Measurements from ENCODE around the gene LTBP1. TPM values are rescaled to one million over a fixed set of nuclear protein-coding genes. Genes with fewer than 3 reads are reported as not detected.
A peak's percentile ranks its signal among the peaks of the same experiment; 100 is the strongest.

The LTBP1 gene
- total RNA-seq, 1 experiment from 2014 or later, result 28.5 TPM

GRCh38 chr2:32941944-32942690 is 4.6 kb upstream of the LTBP1 start:
- Histone ChIP-seq H3K56ac (ENCODE audit: insufficient read length, low read depth, low read length) (no peak overlapping the region), H4K8ac (replicated peaks; ENCODE audit: insufficient read length, low read depth, low read length) (no peak overlapping the region), H3K4me2 (ENCODE audit: insufficient read depth, insufficient read length, low read length) (no peak overlapping the region), H3K9ac (ENCODE audit: extremely low read depth, insufficient read length, low read length) (no peak overlapping the region), H3K79me1 (ENCODE audit: insufficient read depth, low read depth, low read length, poor library complexity, severe bottlenecking) (no peaks in the 10 kb centered on the region), H3T11ph (ENCODE audit: low read length) (no peak overlapping the region), H2AK5ac (ENCODE audit: insufficient read length, low read length) (no peak overlapping the region), H4K91ac (ENCODE audit: insufficient read length, low read depth, low read length) (no peak overlapping the region), H4K20me1 (ENCODE audit: control insufficient read depth, insufficient read depth, insufficient read length) (no peaks in the 10 kb centered on the region), H3K27ac (ENCODE audit: insufficient read length, low read depth, low read length) (no peak overlapping the region), H3K14ac (ENCODE audit: insufficient read depth, low read length) (no peak overlapping the region), H3K4ac (ENCODE audit: low read depth, low read length) (no peak overlapping the region), H2BK15ac (ENCODE audit: low read depth, low read length) (no peak overlapping the region), H3K9me3 (ENCODE audit: control insufficient read depth, low read depth, low read length) (no peaks in the 10 kb centered on the region), H4K5ac (ENCODE audit: insufficient read length, low read depth, low read length) (no peak overlapping the region), H3K4me1 (ENCODE audit: insufficient read depth, low read length) (peaks cover 4% of the 10 kb centered on the region), H2BK20ac (ENCODE audit: low read depth, low read length, poor library complexity, severe bottlenecking) (no peak overlapping the region), H2AFZ (ENCODE audit: low read length) (no peak overlapping the region), H3K27me3 (ENCODE audit: insufficient read depth, low read length) (no peaks in the 10 kb centered on the region), H3K18ac (ENCODE audit: insufficient read length, low read depth, low read length) (no peak overlapping the region), H3K23me2 (ENCODE audit: insufficient read length, low read depth, low read length, poor library complexity, severe bottlenecking) (peaks cover 3% of the 10 kb centered on the region), H2BK5ac (ENCODE audit: insufficient read length, low read length) (no peak overlapping the region), H3K23ac (ENCODE audit: insufficient read length, low read depth, low read length) (no peak overlapping the region), H2BK12ac (ENCODE audit: insufficient read length, low read depth, low read length) (no peak overlapping the region), H2BK120ac (ENCODE audit: low read depth, low read length, poor library complexity, severe bottlenecking) (no peak overlapping the region), H3K79me2 (ENCODE audit: insufficient read depth, low read length) (no peaks in the 10 kb centered on the region)
- Mint-ChIP-seq H3K9me3 (peaks cover 0 to 3% of the 10 kb centered on the region in 2 experiments; a peak in 2 of 5 replicates), H3K4me3 (no peak overlapping the region), H3K4me1 (peaks cover 45 to 47% of the 10 kb centered on the region in 2 experiments), H3K27me3 (ENCODE audit: low read depth) (peaks cover 2% of the 10 kb centered on the region; the same call in 1 of the 2 replicates), H3K27ac (peak overlapping the region in 1 of 3 experiments; percentile 0; a peak in 1 of 7 replicates), H3K36me3 (ENCODE audit: insufficient read depth in 1 of 3, low read depth in 3 of 3) (peaks cover 0 to 5% (median 0%) of the 10 kb centered on the region in 3 experiments; a peak in 4 of 7 replicates)
- TF ChIP-seq, protein P1, sequence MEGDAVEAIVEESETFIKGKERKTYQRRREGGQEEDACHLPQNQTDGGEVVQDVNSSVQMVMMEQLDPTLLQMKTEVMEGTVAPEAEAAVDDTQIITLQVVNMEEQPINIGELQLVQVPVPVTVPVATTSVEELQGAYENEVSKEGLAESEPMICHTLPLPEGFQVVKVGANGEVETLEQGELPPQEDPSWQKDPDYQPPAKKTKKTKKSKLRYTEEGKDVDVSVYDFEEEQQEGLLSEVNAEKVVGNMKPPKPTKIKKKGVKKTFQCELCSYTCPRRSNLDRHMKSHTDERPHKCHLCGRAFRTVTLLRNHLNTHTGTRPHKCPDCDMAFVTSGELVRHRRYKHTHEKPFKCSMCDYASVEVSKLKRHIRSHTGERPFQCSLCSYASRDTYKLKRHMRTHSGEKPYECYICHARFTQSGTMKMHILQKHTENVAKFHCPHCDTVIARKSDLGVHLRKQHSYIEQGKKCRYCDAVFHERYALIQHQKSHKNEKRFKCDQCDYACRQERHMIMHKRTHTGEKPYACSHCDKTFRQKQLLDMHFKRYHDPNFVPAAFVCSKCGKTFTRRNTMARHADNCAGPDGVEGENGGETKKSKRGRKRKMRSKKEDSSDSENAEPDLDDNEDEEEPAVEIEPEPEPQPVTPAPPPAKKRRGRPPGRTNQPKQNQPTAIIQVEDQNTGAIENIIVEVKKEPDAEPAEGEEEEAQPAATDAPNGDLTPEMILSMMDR (conservative IDR thresholded peaks at IDR 0.05), result no peak
- DNase-seq, result peak; percentile 12
- WGBS (ENCODE audit: extremely low coverage, insufficient read length, low lambda C conversion rate), result no CpG with 5 or more reads among the region's 8 CpGs
